ENCODE measurements around the gene SLC49A4. TPM values are rescaled to one million over a fixed set of nuclear protein-coding genes. Genes with fewer than 3 reads are reported as not detected.

The SLC49A4 gene
- total and polyA plus RNA-seq, 12 donors = 2.2 to 40.8 (median 17.5) TPM

GRCh38 chr3:122782804-122783203, 12.1 kb upstream of the SLC49A4 start:
- TF ChIP-seq POLR2A (IDR thresholded peaks at IDR 0.05) (no peak), CTCF (IDR thresholded peaks at IDR 0.05) (no peak)
- no peak for DNase-seq

GRCh38 chr3:122784436-122784835, 10.4 kb upstream of the SLC49A4 start:
- no peak for DNase-seq
- Histone ChIP-seq H3K9me3 (replicated peaks in 1 of 3) (no peaks in the 10 kb centered on the region), H3K36me3 (replicated peaks in 1 of 2) (no peaks in the 10 kb centered on the region), H3K27me3 (no peaks in the 10 kb centered on the region), H3K4me1 (replicated peaks in 1 of 2) (peaks cover 8 to 14% of the 10 kb centered on the region in 2 donors), H3K27ac (no peak overlapping the region), H3K4me3 (no peak overlapping the region)
- intact Hi-C loops (cut with DNase I) = no loop called here
- TF ChIP-seq POLR2A (IDR thresholded peaks at IDR 0.05) = no peak
- TF ChIP-seq CTCF (IDR thresholded peaks at IDR 0.05) = no peak
- 88 to 98% (median 90%) methylated on average over 1 of the region's 1 CpG for WGBS, 4 donors

More at GRCh38 chr3:122782804-122783203, 12.1 kb upstream of the SLC49A4 start:
- no peaks in the 10 kb centered on the region for H3K27me3 ChIP-seq
- H3K27ac ChIP-seq = no peak overlapping the region
- H3K36me3 ChIP-seq (replicated peaks in 1 of 2) = no peaks in the 10 kb centered on the region
- H3K9me3 ChIP-seq (replicated peaks in 1 of 3) = no peaks in the 10 kb centered on the region
- WGBS, 4 donors = 43 to 69% (median 55%) methylated on average over 1 of the region's 1 CpG
- intact Hi-C loops (cut with DNase I) = no loop called here
- H3K4me1 ChIP-seq (replicated peaks in 1 of 2) = peaks cover 8 to 14% of the 10 kb centered on the region in 2 donors
- no peak overlapping the region for H3K4me3 ChIP-seq

- H3K4me3 ChIP-seq = no peak overlapping the region
- DNase-seq = no peak
- H3K27ac ChIP-seq = no peak overlapping the region
- peaks cover 8 to 14% of the 10 kb centered on the region in 2 donors for H3K4me1 ChIP-seq (replicated peaks in 1 of 2)
- no peaks in the 10 kb centered on the region for H3K27me3 ChIP-seq
- TF ChIP-seq POLR2A (IDR thresholded peaks at IDR 0.05) (no peak), CTCF (IDR thresholded peaks at IDR 0.05) (no peak)
- intact Hi-C loops (cut with DNase I) = no loop called here
- no peaks in the 10 kb centered on the region for H3K36me3 ChIP-seq (replicated peaks in 1 of 2)
- WGBS, 4 donors = 90 to 100% (median 96%) methylated on average over 1 of the region's 1 CpG
- H3K9me3 ChIP-seq (replicated peaks in 1 of 3) = no peaks in the 10 kb centered on the region
Measured at GRCh38 chr3:122785231-122785630, 9.6 kb upstream of the SLC49A4 start.

GRCh38 chr3:122786066-122786465, 8.8 kb upstream of the SLC49A4 start:
- TF ChIP-seq CTCF (IDR thresholded peaks at IDR 0.05) = no peak
- Histone ChIP-seq H3K4me1 (replicated peaks in 1 of 2) (peaks cover 8 to 14% of the 10 kb centered on the region in 2 donors), H3K4me3 (no peak overlapping the region), H3K27me3 (no peaks in the 10 kb centered on the region), H3K27ac (peak overlapping the region in 2 of 5 donors; percentile 37 to 59), H3K9me3 (replicated peaks in 1 of 3) (no peaks in the 10 kb centered on the region), H3K36me3 (replicated peaks in 1 of 2) (no peaks in the 10 kb centered on the region)
- 38 to 72% (median 55%) methylated on average over 1 of the region's 1 CpG for WGBS, 4 donors
- peak in 5 of 7 donors; percentile 46 to 53 (median 49) for DNase-seq
- intact Hi-C loops (cut with DNase I) = no loop called here

All from adrenal gland (tissue), 12 donors.